T-cell (primary cell): ENCODE data around the gene CAPS. TPM values are rescaled to one million over a fixed set of nuclear protein-coding genes. Genes with fewer than 3 reads are reported as not detected.

Experiments
- ATAC-seq, 4 experiments: fragments of 200-7000 bp in 3 of 4; fragments of 150-1000 bp in 1 of 4; cut with Tn5 transposase; replicated peaks in 1 of 4; 1 replicate in 3 of 4; 2 replicates in 1 of 4; pipeline ENCODE4 v1.10.0; 2021; ENCODE audit warnings: moderate library complexity in 3 of 4, mild to moderate bottlenecking in 2 of 4, moderate number of reproducible peaks in 1 of 4
- CTCF ChIA-PET, 2 donors: fragments of 300-600 bp; sonication (Branson Sonifier 250); formaldehyde crosslinking; loops; one replicate each; lab custom pipeline; 2022; ENCODE audit warnings: antibody characterized with exemption in 2 of 2; lab: Charles Lee
- POLR2A ChIA-PET, 2 donors: fragments of 300-600 bp; sonication (Branson Sonifier 250); formaldehyde crosslinking; loops; one replicate each; lab custom pipeline; 2022; ENCODE audit warnings: antibody characterized with exemption in 2 of 2; lab: Charles Lee
- DNase-seq, 35 experiments: peaks; one replicate each; pipeline versions ENCODE4 v3.0.0 to v3.0.0-alpha.2; 2013 to 2023
- H3K27ac ChIP-seq: one replicate; pipeline ENCODE4 v1.5.1; 2013; ENCODE audit warnings: low read length
- H3K27me3 ChIP-seq, 2 experiments: replicated peaks in 1 of 2; 1 replicate in 1 of 2; 2 replicates in 1 of 2; pipeline versions ENCODE4 v1.6.1 to v1.7.0; 2013; ENCODE audit warnings: low read length in 1 of 2, mixed read lengths in 1 of 2; ENCODE audit not compliant: control insufficient read depth in 2 of 2, insufficient read depth in 2 of 2; ENCODE audit errors: extremely low read depth in 1 of 2
- H3K36me3 ChIP-seq, 2 donors: 1 replicate in 1 of 2; 2 replicates in 1 of 2; pipeline versions ENCODE4 v1.6.1 to v1.7.0; 2013; ENCODE audit warnings: low read length in 1 of 2; ENCODE audit not compliant: control insufficient read depth in 2 of 2, insufficient read depth in 1 of 2; ENCODE audit errors: extremely low read depth in 1 of 2
- H3K4me1 ChIP-seq, 2 experiments: 1 replicate in 1 of 2; 2 replicates in 1 of 2; pipeline versions ENCODE4 v1.6.1 to v1.7.0; 2013; ENCODE audit warnings: low read length in 2 of 2, mixed read lengths in 1 of 2; ENCODE audit not compliant: insufficient read depth in 2 of 2, control insufficient read depth in 1 of 2; ENCODE audit errors: extremely low read depth in 1 of 2
- H3K4me3 ChIP-seq, 2 donors: 1 replicate in 1 of 2; 2 replicates in 1 of 2; pipeline versions ENCODE4 v1.5.1 to v1.7.0; 2013; ENCODE audit warnings: mild to moderate bottlenecking in 2 of 2, low read length in 1 of 2, moderate library complexity in 1 of 2; ENCODE audit not compliant: control insufficient read depth in 1 of 2; ENCODE audit errors: extremely low read depth in 1 of 2
- H3K9me3 ChIP-seq: 2 replicates; pipeline ENCODE4 v1.7.0; 2013
- H3K27ac Mint-ChIP-seq, 2 donors: one replicate each; pipeline ENCODE4 v1.8.0; 2020 to 2021; ENCODE audit warnings: mild to moderate bottlenecking in 2 of 2, mixed read lengths in 2 of 2
- H3K27me3 Mint-ChIP-seq, 2 donors: one replicate each; pipeline ENCODE4 v1.8.0; 2021 to 2022; ENCODE audit warnings: mixed read lengths in 2 of 2
- H3K36me3 Mint-ChIP-seq: one replicate; pipeline ENCODE4 v1.8.0; 2021; ENCODE audit warnings: mixed read lengths
- H3K4me1 Mint-ChIP-seq, 3 donors: one replicate each; pipeline ENCODE4 v1.8.0; 2020 to 2022; ENCODE audit warnings: mixed read lengths in 3 of 3, mild to moderate bottlenecking in 1 of 3
- H3K4me3 Mint-ChIP-seq, 3 donors: one replicate each; pipeline ENCODE4 v1.8.0; 2020 to 2022; ENCODE audit warnings: mild to moderate bottlenecking in 3 of 3, mixed read lengths in 3 of 3, moderate library complexity in 3 of 3
- H3K9me3 Mint-ChIP-seq, 3 donors: one replicate each; pipeline ENCODE4 v1.8.0; 2020 to 2022; ENCODE audit warnings: mixed read lengths in 3 of 3
- WGBS: methylation state at CpG from one replicate; pipeline ENCODE4 v1.1.5; 2013; ENCODE audit warnings: missing lambda C conversion rate; ENCODE audit not compliant: insufficient coverage; 5-methylcytosine and 5-hydroxymethylcytosine counted together
- total RNA-seq, 35 experiments: library from RNA in 6 of 35; stranded (reverse) in 6 of 35; fragments of 120-200 nt in 1 of 35; gene quantifications; one replicate each; pipeline versions ENCODE4 v1.2.1 to v1.2.4 and lab custom pipeline; 2013 to 2026

The CAPS gene
- total RNA-seq, 5 donors from 2014 or later (not counting 1 experiment from before 2014, with no cell fraction given): 43.3 to 74.8 (median 69.8) TPM

DNA sequence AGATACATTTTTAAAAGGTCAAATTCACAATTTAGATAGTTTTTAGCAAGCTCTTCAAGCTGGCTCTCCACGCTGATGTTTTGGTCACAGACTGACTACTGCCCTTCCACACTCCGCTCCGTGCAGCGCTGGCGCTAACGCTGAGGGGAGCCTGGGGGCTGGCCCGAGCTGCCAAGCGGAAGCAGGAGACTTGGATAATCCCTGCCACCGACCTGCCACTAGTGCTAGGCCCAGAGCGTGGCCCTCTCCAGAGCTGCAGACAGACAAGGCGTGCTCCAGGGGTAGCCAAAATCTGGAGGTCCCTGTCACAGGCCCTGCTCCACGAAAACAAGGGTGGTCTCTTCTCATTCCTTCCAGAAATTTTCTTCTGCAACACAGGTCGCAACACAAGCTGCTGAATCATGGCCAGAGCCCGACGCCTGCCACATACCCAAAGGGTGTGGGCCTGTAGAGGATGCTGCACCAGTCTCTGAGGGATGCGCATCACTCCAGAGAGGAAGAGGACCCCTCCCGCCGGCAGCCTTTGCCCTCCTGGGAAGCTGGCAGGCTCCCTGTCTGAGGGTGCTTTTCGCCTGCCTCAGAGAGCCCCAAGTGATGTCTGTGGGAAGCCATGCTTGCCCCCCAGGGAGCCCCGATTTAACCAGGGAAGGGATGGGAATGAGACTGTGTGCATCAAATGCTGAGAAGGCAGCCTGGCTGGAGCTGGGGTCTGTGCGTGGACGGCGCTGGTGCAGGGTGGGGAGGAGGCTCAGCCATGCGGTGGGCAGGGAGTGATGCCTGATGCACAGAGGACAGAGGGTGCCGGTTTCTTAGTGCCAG lies 21.6 kb downstream of the CAPS start:
- Mint-ChIP-seq H3K9me3 (no peaks in the 10 kb centered on the region), H3K27me3 (no peaks in the 10 kb centered on the region), H3K27ac (no peak overlapping the region), H3K4me1 (peaks cover 2 to 27% (median 3%) of the 10 kb centered on the region in 3 donors), H3K36me3 (peaks cover 38% of the 10 kb centered on the region), H3K4me3 (no peak overlapping the region)
- H3K4me1 ChIP-seq: no peaks in the 10 kb centered on the region
- DNase-seq: no peak
- H3K4me3 ChIP-seq: no peak overlapping the region
- POLR2A ChIA-PET: no interaction called here
- 99% methylated on average over 21 of the region's 25 CpGs for WGBS
- H3K27ac ChIP-seq: no peak overlapping the region
- H3K9me3 ChIP-seq: no peaks in the 10 kb centered on the region
- H3K36me3 ChIP-seq: peaks cover 27 to 83% of the 10 kb centered on the region in 2 donors
- no peaks in the 10 kb centered on the region for H3K27me3 ChIP-seq
- no peak for ATAC-seq
- CTCF ChIA-PET: interaction anchor here (0.5 to 0.9 kb wide), 2 partner anchors 132 to 1098 kb away, joined by 3 to 6 read pairs; no protein-coding TSS in a partner anchor

- H3K27me3 ChIP-seq: no peaks in the 10 kb centered on the region
- Mint-ChIP-seq H3K4me1 (peaks cover 2 to 27% (median 3%) of the 10 kb centered on the region in 3 donors), H3K27ac (no peak overlapping the region), H3K4me3 (no peak overlapping the region), H3K27me3 (no peaks in the 10 kb centered on the region), H3K36me3 (peaks cover 32% of the 10 kb centered on the region), H3K9me3 (no peaks in the 10 kb centered on the region)
- no peaks in the 10 kb centered on the region for H3K9me3 ChIP-seq
- H3K4me1 ChIP-seq: no peaks in the 10 kb centered on the region
- H3K27ac ChIP-seq: no peak overlapping the region
- WGBS: 100% methylated on average over 9 of the region's 9 CpGs
- no peak for DNase-seq
- no peak for ATAC-seq
- no peak overlapping the region for H3K4me3 ChIP-seq
- ChIA-PET CTCF (interaction anchor here in 1 of 2 donors (0.5 to 0.7 kb wide), 2 partner anchors 28 to 1098 kb away, joined by 6 read pairs; no protein-coding TSS in a partner anchor), POLR2A (no interaction called here)
- H3K36me3 ChIP-seq: peaks cover 23 to 83% of the 10 kb centered on the region in 2 donors
Measured at GRCh38 chr19:5936292-5936592, 22.2 kb downstream of the CAPS start.

- Mint-ChIP-seq H3K9me3 (no peaks in the 10 kb centered on the region), H3K4me1 (peaks cover 2 to 27% (median 4%) of the 10 kb centered on the region in 3 donors), H3K4me3 (no peak overlapping the region), H3K27me3 (no peaks in the 10 kb centered on the region), H3K27ac (no peak overlapping the region), H3K36me3 (peaks cover 32% of the 10 kb centered on the region)
- no peak for ATAC-seq
- 97% methylated on average over 6 of the region's 10 CpGs for WGBS
- Histone ChIP-seq H3K9me3 (no peaks in the 10 kb centered on the region), H3K27ac (no peak overlapping the region), H3K27me3 (no peaks in the 10 kb centered on the region), H3K4me3 (no peak overlapping the region), H3K4me1 (peaks cover 0 to 5% of the 10 kb centered on the region in 2 experiments), H3K36me3 (peaks cover 22 to 76% of the 10 kb centered on the region in 2 donors)
- no peak for DNase-seq
- ChIA-PET POLR2A (no interaction called here), CTCF (interaction anchor here in 1 of 2 donors (0.5 kb wide), 1 partner anchor 527 kb away, joined by 7 read pairs; no protein-coding TSS in a partner anchor)
Measured at GRCh38 chr19:5937550-5937949, 23.5 kb downstream of the CAPS start.

DNA sequence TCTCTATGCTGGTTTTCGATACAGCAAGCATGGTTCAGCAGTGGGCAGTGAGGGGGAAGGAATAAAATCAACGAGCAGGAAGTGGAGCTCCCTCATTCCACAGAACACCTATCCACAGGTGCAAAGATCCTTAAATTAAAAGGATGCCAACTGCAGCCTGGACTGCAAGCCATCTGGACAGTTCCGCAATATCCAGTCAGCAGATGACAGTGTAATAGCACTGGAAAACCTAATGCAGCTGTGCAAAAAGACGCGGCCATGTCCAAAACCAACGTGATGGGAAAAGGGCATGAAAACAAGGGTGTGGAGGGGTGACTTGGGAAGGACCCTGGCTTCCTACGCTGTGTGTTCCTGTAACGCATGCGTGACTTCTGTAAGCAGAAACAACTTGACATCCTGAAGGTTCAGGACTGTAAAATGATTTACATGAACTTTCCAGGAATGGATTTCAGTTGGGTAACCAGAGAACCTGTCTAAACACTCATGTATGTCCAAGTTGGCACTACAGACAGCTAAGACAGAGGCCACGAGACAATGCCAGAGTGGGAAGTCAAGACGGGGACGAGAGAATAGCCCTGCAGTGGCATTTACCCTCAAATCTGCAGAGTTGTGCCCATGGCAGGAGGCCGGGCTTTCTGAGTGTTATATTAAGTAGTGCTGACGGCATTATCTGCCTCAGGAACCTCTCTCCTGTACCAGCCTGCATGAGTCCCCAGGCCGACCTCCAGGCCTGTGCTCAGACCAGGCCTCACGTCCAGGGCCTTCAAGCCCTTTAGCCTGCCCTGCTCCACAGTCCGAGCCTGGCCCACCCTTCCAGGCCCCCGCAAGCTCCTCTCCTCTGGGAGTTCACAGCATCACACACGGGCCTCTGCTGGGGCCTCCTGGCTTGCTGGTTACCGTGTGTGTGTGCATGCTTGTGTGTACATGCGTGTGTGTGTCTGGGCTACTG lies 26.5 kb downstream of the CAPS start:
- POLR2A ChIA-PET: no interaction called here
- H3K9me3 Mint-ChIP-seq: no peaks in the 10 kb centered on the region
- ATAC-seq (no peak), DNase-seq (no peak)
- H3K4me3 Mint-ChIP-seq: no peak overlapping the region
- no peak overlapping the region for H3K4me3 ChIP-seq
- H3K27ac Mint-ChIP-seq: no peak overlapping the region
- H3K36me3 ChIP-seq: peaks cover 17 to 56% of the 10 kb centered on the region in 2 donors
- 99% methylated on average over 12 of the region's 21 CpGs for WGBS
- no peaks in the 10 kb centered on the region for H3K27me3 ChIP-seq
- no peaks in the 10 kb centered on the region for H3K9me3 ChIP-seq
- H3K36me3 Mint-ChIP-seq: peaks cover 27% of the 10 kb centered on the region
- CTCF ChIA-PET: no interaction called here
- peaks cover 0 to 14% of the 10 kb centered on the region in 2 experiments for H3K4me1 ChIP-seq
- no peaks in the 10 kb centered on the region for H3K27me3 Mint-ChIP-seq
- H3K27ac ChIP-seq: no peak overlapping the region
- H3K4me1 Mint-ChIP-seq: peaks cover 17 to 28% (median 24%) of the 10 kb centered on the region in 3 donors

GRCh38 chr19:5941673-5942072 lies 27.6 kb downstream of the CAPS start:
- no peak for DNase-seq
- H3K36me3 Mint-ChIP-seq: peaks cover 21% of the 10 kb centered on the region
- H3K27ac ChIP-seq: no peak overlapping the region
- no peak overlapping the region for H3K4me3 ChIP-seq
- no peaks in the 10 kb centered on the region for H3K9me3 ChIP-seq
- CTCF ChIA-PET: no interaction called here
- 95% methylated on average over 11 of the region's 11 CpGs for WGBS
- POLR2A ChIA-PET: no interaction called here
- H3K27me3 ChIP-seq: no peaks in the 10 kb centered on the region
- no peaks in the 10 kb centered on the region for H3K9me3 Mint-ChIP-seq
- peaks cover 11 to 57% of the 10 kb centered on the region in 2 donors for H3K36me3 ChIP-seq
- H3K27ac Mint-ChIP-seq: no peak overlapping the region
- H3K27me3 Mint-ChIP-seq: no peaks in the 10 kb centered on the region
- peaks cover 0 to 23% of the 10 kb centered on the region in 2 experiments for H3K4me1 ChIP-seq
- no peak for ATAC-seq
- peaks cover 25 to 35% (median 28%) of the 10 kb centered on the region in 3 donors for H3K4me1 Mint-ChIP-seq
- H3K4me3 Mint-ChIP-seq: no peak overlapping the region

GRCh38 chr19:5943045-5943444 lies 29.0 kb downstream of the CAPS start:
- Histone ChIP-seq H3K9me3 (no peaks in the 10 kb centered on the region), H3K27ac (no peak overlapping the region), H3K36me3 (peaks cover 11 to 48% of the 10 kb centered on the region in 2 donors), H3K4me3 (no peak overlapping the region), H3K4me1 (peaks cover 9 to 36% of the 10 kb centered on the region in 2 experiments), H3K27me3 (no peaks in the 10 kb centered on the region)
- Mint-ChIP-seq H3K36me3 (peaks cover 11% of the 10 kb centered on the region), H3K27me3 (no peaks in the 10 kb centered on the region), H3K9me3 (no peaks in the 10 kb centered on the region), H3K27ac (no peak overlapping the region), H3K4me3 (no peak overlapping the region), H3K4me1 (peaks cover 31 to 44% (median 38%) of the 10 kb centered on the region in 3 donors)
- ATAC-seq (no peak), DNase-seq (no peak)
- ChIA-PET CTCF (no interaction called here), POLR2A (no interaction called here)
- WGBS: 100% methylated on average over 2 of the region's 10 CpGs
